Thyroid gland (tissue), 4 donors: ENCODE results near the gene DNAH10.

Experiments
- POLR2A ChIP-seq, 2 donors: fragments of 450-650 bp; IDR thresholded peaks; one replicate each; pipeline ENCODE4 v1.6.1; 2017; ENCODE audit warnings: antibody characterized with exemption in 2 of 2, mild to moderate bottlenecking in 2 of 2, moderate library complexity in 1 of 2
- TF ChIP-seq, protein P1 (sequence below), 6 experiments: fragments of 200-600 bp in 3 of 6; fragments of 450-650 bp in 3 of 6; sonication (generic) in 3 of 6; IDR thresholded peaks; one replicate each; pipeline ENCODE4 v1.5.1; 2016 to 2019; ENCODE audit warnings: antibody characterized with exemption in 6 of 6, mild to moderate bottlenecking in 2 of 6, inconsistent platforms in 1 of 6, moderate library complexity in 1 of 6

GRCh38 chr12:123910761-123911193 lies 148.7 kb downstream of the DNAH10 start:
- TF ChIP-seq, protein P1, sequence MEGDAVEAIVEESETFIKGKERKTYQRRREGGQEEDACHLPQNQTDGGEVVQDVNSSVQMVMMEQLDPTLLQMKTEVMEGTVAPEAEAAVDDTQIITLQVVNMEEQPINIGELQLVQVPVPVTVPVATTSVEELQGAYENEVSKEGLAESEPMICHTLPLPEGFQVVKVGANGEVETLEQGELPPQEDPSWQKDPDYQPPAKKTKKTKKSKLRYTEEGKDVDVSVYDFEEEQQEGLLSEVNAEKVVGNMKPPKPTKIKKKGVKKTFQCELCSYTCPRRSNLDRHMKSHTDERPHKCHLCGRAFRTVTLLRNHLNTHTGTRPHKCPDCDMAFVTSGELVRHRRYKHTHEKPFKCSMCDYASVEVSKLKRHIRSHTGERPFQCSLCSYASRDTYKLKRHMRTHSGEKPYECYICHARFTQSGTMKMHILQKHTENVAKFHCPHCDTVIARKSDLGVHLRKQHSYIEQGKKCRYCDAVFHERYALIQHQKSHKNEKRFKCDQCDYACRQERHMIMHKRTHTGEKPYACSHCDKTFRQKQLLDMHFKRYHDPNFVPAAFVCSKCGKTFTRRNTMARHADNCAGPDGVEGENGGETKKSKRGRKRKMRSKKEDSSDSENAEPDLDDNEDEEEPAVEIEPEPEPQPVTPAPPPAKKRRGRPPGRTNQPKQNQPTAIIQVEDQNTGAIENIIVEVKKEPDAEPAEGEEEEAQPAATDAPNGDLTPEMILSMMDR (IDR thresholded peaks at IDR 0.05), result no peak
- no peak for TF ChIP-seq POLR2A (IDR thresholded peaks at IDR 0.05)
